Activated CD4-positive, alpha-beta T cell treated with anti-CD3 and anti-CD28 coated beads for 36 hours (primary cell): ENCODE measurements around the gene PIK3R6. TPM values are rescaled to one million over a fixed set of nuclear protein-coding genes. Genes with fewer than 3 reads are reported as not detected.
A peak's percentile ranks its signal among the peaks of the same experiment; 100 is the strongest.

Source experiments
- ATAC-seq: fragments of 200-7000 bp; cut with Tn5 transposase; one replicate; pipeline ENCODE4 v1.10.0; 2021; ENCODE audit warnings: mild to moderate bottlenecking, moderate library complexity
- CTCF ChIA-PET: fragments of 350-600 bp; sonication (Branson Sonifier 250); formaldehyde crosslinking; loops from one replicate; lab custom pipeline; 2021; ENCODE audit warnings: antibody characterized with exemption; lab: Charles Lee
- POLR2A ChIA-PET: fragments of 350-600 bp; sonication (Branson Sonifier 250); formaldehyde crosslinking; loops from one replicate; lab custom pipeline; 2021; ENCODE audit warnings: antibody characterized with exemption, inconsistent platforms; lab: Charles Lee
- DNase-seq: peaks from one replicate; pipeline ENCODE4 v3.0.0-alpha.2; 2020
- H3K27ac Mint-ChIP-seq: one replicate; pipeline ENCODE4 v1.8.0; 2021; ENCODE audit warnings: mixed read lengths
- H3K27me3 Mint-ChIP-seq: one replicate; pipeline ENCODE4 v1.8.0; 2021; ENCODE audit warnings: mixed read lengths
- H3K36me3 Mint-ChIP-seq: one replicate; pipeline ENCODE4 v1.8.0; 2021; ENCODE audit warnings: low read depth, mixed read lengths
- H3K4me1 Mint-ChIP-seq: one replicate; pipeline ENCODE4 v1.8.0; 2021; ENCODE audit warnings: mixed read lengths
- H3K4me3 Mint-ChIP-seq: one replicate; pipeline ENCODE4 v1.8.0; 2021; ENCODE audit warnings: mild to moderate bottlenecking, moderate library complexity, mixed read lengths
- H3K9me3 Mint-ChIP-seq: one replicate; pipeline ENCODE4 v1.8.0; 2021; ENCODE audit warnings: low read depth, mixed read lengths
- intact Hi-C, 2 experiments: fragments of 100-400 bp; cut with DNase I in 1 of 2; cut with micrococcal nuclease in 1 of 2; formaldehyde crosslinking; loops; one replicate each; pipeline versions ENCODE4 v1.14.2 to v1.15.1; 2022 to 2024; cut with DNase I, micrococcal nuclease
- total RNA-seq, 2 experiments: library from RNA; stranded (reverse); gene quantifications; one replicate each; pipeline ENCODE4 v1.2.3, GENCODE V29; 2021

The PIK3R6 gene
- total RNA-seq, 2 experiments from 2014 or later = 0.96 to 1.8 TPM

- Mint-ChIP-seq H3K4me3 (no peak overlapping the region), H3K36me3 (no peaks in the 10 kb centered on the region), H3K27ac (no peak overlapping the region), H3K9me3 (no peaks in the 10 kb centered on the region), H3K4me1 (no peaks in the 10 kb centered on the region), H3K27me3 (no peaks in the 10 kb centered on the region)
- DNase-seq (no peak), ATAC-seq (no peak)
- intact Hi-C loops = no loop called here
- CTCF ChIA-PET = interaction anchor here (1.2 kb wide), 1 partner anchor 9 kb away, joined by 4 read pairs; no protein-coding TSS in a partner anchor
- POLR2A ChIA-PET = no interaction called here
These were observed 32.4 kb downstream of the PIK3R6 start for GRCh38 chr17:8835106-8835505.

- no peak overlapping the region for H3K4me3 Mint-ChIP-seq
- no peaks in the 10 kb centered on the region for H3K36me3 Mint-ChIP-seq
- POLR2A ChIA-PET = interaction anchor here (0.6 kb wide), 1 partner anchor 41 kb away, joined by 3 read pairs; no protein-coding TSS in a partner anchor
- intact Hi-C loops = no loop called here
- CTCF ChIA-PET = interaction anchor here (0.6 to 1.6 kb wide), 7 partner anchors 10 to 296 kb away, joined by 3 to 7 read pairs (median 4); no protein-coding TSS in a partner anchor
- ATAC-seq = peak; percentile 47
- H3K4me1 Mint-ChIP-seq = no peaks in the 10 kb centered on the region
- no peaks in the 10 kb centered on the region for H3K27me3 Mint-ChIP-seq
- DNase-seq = peak; percentile 69
- no peaks in the 10 kb centered on the region for H3K9me3 Mint-ChIP-seq
- H3K27ac Mint-ChIP-seq = no peak overlapping the region
These were observed 34.6 kb downstream of the PIK3R6 start for GRCh38 chr17:8832711-8833352.

GRCh38 chr17:8831234-8831849, 36.1 kb downstream of the PIK3R6 start:
- Mint-ChIP-seq H3K4me1 (no peaks in the 10 kb centered on the region), H3K36me3 (no peaks in the 10 kb centered on the region), H3K4me3 (no peak overlapping the region), H3K27ac (no peak overlapping the region), H3K9me3 (no peaks in the 10 kb centered on the region), H3K27me3 (no peaks in the 10 kb centered on the region)
- intact Hi-C loops = no loop called here
- ChIA-PET POLR2A (no interaction called here), CTCF (interaction anchor here (0.8 to 1.2 kb wide), 2 partner anchors 86 to 349 kb away, joined by 3 read pairs; no protein-coding TSS in a partner anchor)
- ATAC-seq (no peak), DNase-seq (no peak)

GRCh38 chr17:8830141-8830540, 37.3 kb downstream of the PIK3R6 start:
- H3K4me1 Mint-ChIP-seq = no peaks in the 10 kb centered on the region
- no peaks in the 10 kb centered on the region for H3K27me3 Mint-ChIP-seq
- H3K36me3 Mint-ChIP-seq = no peaks in the 10 kb centered on the region
- ATAC-seq (no peak), DNase-seq (no peak)
- intact Hi-C loops = no loop called here
- H3K27ac Mint-ChIP-seq = no peak overlapping the region
- ChIA-PET CTCF (interaction anchor here (0.5 kb wide), 1 partner anchor 594 kb away, joined by 4 read pairs; no protein-coding TSS in a partner anchor), POLR2A (no interaction called here)
- no peak overlapping the region for H3K4me3 Mint-ChIP-seq
- peaks cover under 1% of the 10 kb centered on the region for H3K9me3 Mint-ChIP-seq

GRCh38 chr17:8829036-8829941, 38.2 kb downstream of the PIK3R6 start:
- intact Hi-C loops = no loop called here
- DNase-seq (no peak), ATAC-seq (no peak)
- Mint-ChIP-seq H3K27ac (no peak overlapping the region), H3K27me3 (no peaks in the 10 kb centered on the region), H3K4me1 (no peaks in the 10 kb centered on the region), H3K36me3 (no peaks in the 10 kb centered on the region), H3K4me3 (no peak overlapping the region), H3K9me3 (peaks cover 7% of the 10 kb centered on the region)
- CTCF ChIA-PET = interaction anchor here (0.5 kb wide), 1 partner anchor 595 kb away, joined by 4 read pairs; no protein-coding TSS in a partner anchor
- POLR2A ChIA-PET = no interaction called here

- no peak overlapping the region for H3K4me3 Mint-ChIP-seq
- DNase-seq (no peak), ATAC-seq (no peak)
- ChIA-PET POLR2A (no interaction called here), CTCF (no interaction called here)
- H3K27ac Mint-ChIP-seq = no peak overlapping the region
- H3K4me1 Mint-ChIP-seq = no peaks in the 10 kb centered on the region
- H3K36me3 Mint-ChIP-seq = no peaks in the 10 kb centered on the region
- intact Hi-C loops = no loop called here
- peaks cover 7% of the 10 kb centered on the region for H3K9me3 Mint-ChIP-seq
- no peaks in the 10 kb centered on the region for H3K27me3 Mint-ChIP-seq
These were observed 39.0 kb downstream of the PIK3R6 start for GRCh38 chr17:8828517-8828875.

- no peaks in the 10 kb centered on the region for H3K36me3 Mint-ChIP-seq
- H3K9me3 Mint-ChIP-seq = peaks cover 7% of the 10 kb centered on the region
- no peak overlapping the region for H3K27ac Mint-ChIP-seq
- no peaks in the 10 kb centered on the region for H3K4me1 Mint-ChIP-seq
- ChIA-PET CTCF (no interaction called here), POLR2A (no interaction called here)
- no peak for DNase-seq
- intact Hi-C loops = no loop called here
- H3K27me3 Mint-ChIP-seq = no peaks in the 10 kb centered on the region
- no peak overlapping the region for H3K4me3 Mint-ChIP-seq
- no peak for ATAC-seq
These were observed 40.6 kb downstream of the PIK3R6 start for GRCh38 chr17:8826808-8827435.

GRCh38 chr17:8825802-8826201, 41.7 kb downstream of the PIK3R6 start:
- CTCF ChIA-PET = interaction anchor here (1.0 to 2.3 kb wide), 5 partner anchors 17 to 172 kb away, joined by 3 to 7 read pairs (median 3); no protein-coding TSS in a partner anchor

GRCh38 chr17:8823279-8823678, 44.2 kb downstream of the PIK3R6 start:
- Mint-ChIP-seq H3K27me3 (no peaks in the 10 kb centered on the region), H3K36me3 (no peaks in the 10 kb centered on the region)
- no peak for ATAC-seq

More at GRCh38 chr17:8825802-8826201, 41.7 kb downstream of the PIK3R6 start:
- Mint-ChIP-seq H3K27me3 (no peaks in the 10 kb centered on the region), H3K9me3 (peaks cover 7% of the 10 kb centered on the region), H3K27ac (no peak overlapping the region), H3K36me3 (no peaks in the 10 kb centered on the region), H3K4me3 (no peak overlapping the region), H3K4me1 (no peaks in the 10 kb centered on the region)
- POLR2A ChIA-PET = no interaction called here
- no peak for ATAC-seq
- DNase-seq = no peak
- intact Hi-C loops = no loop called here

GRCh38 chr17:8822401-8823035, 45.0 kb downstream of the PIK3R6 start:
- ATAC-seq (no peak), DNase-seq (no peak)
- CTCF ChIA-PET = no interaction called here
- intact Hi-C loops = no loop called here
- POLR2A ChIA-PET = no interaction called here
- H3K27me3 Mint-ChIP-seq = no peaks in the 10 kb centered on the region
- no peaks in the 10 kb centered on the region for H3K36me3 Mint-ChIP-seq
- H3K4me3 Mint-ChIP-seq = no peak overlapping the region
- peaks cover 7% of the 10 kb centered on the region for H3K9me3 Mint-ChIP-seq
- no peaks in the 10 kb centered on the region for H3K4me1 Mint-ChIP-seq
- no peak overlapping the region for H3K27ac Mint-ChIP-seq

More at GRCh38 chr17:8823279-8823678, 44.2 kb downstream of the PIK3R6 start:
- Mint-ChIP-seq H3K9me3 (peaks cover 7% of the 10 kb centered on the region), H3K4me1 (no peaks in the 10 kb centered on the region), H3K27ac (no peak overlapping the region), H3K4me3 (no peak overlapping the region)
- ChIA-PET CTCF (interaction anchor here (0.6 kb wide), 1 partner anchor 58 kb away, joined by 3 read pairs; no protein-coding TSS in a partner anchor), POLR2A (no interaction called here)
- intact Hi-C loops = no loop called here
- no peak for DNase-seq
